GM19468 (cell line): ENCODE measurements around the gene FHIT.

Experiments used
- ATAC-seq: cut with Tn5 transposase; IDR thresholded peaks from one replicate; pipeline ENCODE4 v1.9.1; 2021; ENCODE audit warnings: mild to moderate bottlenecking, moderate library complexity, moderate number of reproducible peaks; ENCODE audit not compliant: unreplicated experiment; ENCODE audit errors: extremely low read depth

The FHIT gene

DNA sequence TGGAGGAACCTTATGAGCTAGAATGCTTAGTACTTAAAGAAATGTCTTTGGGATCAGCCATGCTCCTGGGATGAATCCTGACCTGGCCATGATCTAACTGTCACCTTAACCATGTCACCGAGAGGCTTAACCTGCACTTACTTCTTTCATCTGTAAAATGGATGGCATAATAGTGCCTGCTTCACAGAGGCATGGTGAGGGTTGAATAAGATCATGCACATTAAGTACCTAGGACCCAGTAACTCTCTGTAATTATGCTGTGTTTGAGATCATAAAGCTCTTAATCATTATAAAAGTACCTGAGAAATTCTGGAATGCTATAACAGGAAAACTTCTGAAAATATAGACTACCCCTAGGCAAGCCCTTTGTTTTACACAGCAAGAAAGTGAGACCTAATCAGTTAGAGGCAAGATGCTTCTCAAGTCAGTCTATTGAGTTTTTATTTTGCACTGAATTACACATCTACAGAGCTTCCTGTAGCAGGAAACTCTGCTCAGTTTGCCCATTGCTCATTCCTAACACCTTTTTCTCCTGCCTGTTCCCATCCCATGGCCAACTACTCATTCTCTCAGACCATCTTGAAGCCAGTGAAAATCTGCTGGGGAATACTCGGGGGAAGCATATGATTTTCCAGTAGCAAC is 1185.9 kb downstream of the FHIT start:
- ATAC-seq, result no peak

DNA sequence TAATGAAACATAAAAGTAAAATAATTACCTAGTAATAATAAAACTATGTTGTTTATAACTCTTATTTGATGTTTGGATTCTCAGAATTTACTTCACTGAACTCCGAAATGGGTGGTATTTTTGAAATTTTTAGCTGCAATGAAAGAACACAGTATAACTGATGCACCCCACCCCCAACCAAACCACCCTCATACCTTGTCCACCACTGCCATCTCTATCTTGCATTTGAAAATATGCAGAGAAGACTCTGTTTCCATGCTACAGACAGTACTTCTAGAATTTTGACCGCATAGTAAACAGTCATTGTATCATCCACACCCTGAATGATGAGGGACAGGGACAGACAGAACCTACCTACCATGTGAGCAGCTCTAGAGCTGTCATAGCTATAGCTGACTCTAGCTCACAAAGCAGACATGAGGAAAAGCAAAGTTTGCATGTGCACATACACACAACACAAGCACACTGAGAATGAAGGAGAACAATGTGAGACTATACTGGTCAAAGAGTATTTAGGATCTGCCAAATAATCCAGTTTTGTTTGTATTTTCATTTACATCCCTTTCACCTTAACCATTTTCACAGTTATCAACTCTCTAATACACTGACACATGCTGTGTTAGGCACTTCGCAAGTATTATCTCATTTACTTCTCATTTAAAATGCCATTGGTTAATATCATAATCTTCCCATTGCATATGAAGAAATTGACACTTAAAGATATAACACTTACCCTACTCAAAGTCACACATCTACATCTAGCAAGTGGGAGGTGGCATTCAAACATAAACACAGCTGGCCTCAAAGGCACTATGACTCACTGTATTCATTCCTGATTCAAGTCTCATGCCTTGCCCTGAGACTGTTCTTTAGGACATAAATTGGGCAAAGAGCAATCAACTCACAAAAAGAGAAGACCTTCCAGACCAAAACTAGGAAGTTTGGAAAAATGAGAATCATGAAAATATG is 1186.8 kb downstream of the FHIT start:
- no peak for ATAC-seq

DNA sequence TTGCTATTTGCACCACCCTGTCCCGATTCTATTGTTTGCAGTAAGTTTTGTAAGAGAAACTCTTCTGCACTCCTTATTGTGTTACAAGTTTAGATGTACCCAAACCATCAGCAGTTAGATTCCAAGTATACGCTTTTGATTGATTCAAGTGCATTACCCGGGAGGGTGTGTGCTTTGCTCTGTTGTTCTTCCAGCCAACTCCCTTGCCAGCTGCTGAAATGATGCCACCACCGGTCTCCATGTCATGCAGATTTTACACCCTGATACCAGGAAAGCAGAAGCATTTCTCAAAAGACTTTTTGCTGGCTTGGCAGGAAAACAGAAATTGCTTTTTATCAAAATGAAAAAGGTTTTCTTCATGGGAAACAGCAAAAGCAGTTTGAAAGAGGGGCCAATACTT is 1194.8 kb downstream of the FHIT start:
- ATAC-seq, result no peak

DNA sequence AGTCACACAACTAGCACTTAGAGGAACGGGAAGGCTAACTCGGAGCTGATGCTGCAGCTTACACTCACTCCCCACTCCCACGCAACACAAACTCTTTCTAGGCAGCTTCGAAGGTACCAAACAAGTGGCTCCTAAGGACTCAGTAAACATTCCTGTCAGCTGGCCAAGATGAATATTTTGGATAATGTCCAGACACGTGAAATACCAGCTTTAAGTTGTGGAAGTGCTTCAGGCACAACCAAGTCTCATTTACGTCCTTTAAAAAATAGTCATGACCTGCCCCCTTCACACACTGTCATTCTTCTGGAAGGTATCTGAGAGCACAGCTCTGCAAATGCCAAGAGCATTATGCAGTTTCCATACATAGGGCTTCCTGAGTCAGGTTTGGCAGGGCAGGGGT is 1195.5 kb downstream of the FHIT start:
- ATAC-seq, result no peak

DNA sequence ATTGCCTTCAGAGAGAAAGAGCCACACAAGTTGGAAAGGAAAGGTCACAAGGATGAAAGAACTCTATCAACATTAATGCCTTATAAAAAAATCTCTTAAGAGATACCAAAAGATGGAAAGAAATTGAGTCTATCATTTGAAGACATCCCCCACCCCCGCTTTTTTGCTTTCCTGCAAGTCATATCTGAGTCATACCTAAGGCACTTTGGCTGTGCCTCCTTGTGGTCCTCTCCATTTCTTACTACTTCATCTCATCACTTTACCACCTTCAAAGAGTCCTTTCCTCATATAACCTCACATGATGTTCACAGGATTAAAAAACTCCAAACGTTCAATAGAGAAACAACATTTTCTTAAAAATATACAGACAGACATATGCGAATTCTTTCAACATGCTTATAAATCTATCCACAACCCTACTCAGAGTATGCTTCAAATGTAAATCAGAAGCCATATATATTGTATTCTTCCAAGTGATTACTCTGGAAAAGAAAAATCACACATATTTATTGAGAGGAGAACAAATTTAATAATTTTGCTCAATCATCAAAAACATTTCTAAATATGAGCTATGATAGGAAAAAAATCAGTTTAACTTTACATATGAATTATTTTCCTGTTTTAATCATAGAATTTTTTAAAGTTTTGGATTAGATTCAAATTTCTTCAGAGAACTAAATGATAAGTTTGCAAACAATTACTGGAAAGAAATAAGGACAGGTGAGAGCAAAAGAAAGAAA is 1197.6 kb downstream of the FHIT start:
- ATAC-seq, result no peak

DNA sequence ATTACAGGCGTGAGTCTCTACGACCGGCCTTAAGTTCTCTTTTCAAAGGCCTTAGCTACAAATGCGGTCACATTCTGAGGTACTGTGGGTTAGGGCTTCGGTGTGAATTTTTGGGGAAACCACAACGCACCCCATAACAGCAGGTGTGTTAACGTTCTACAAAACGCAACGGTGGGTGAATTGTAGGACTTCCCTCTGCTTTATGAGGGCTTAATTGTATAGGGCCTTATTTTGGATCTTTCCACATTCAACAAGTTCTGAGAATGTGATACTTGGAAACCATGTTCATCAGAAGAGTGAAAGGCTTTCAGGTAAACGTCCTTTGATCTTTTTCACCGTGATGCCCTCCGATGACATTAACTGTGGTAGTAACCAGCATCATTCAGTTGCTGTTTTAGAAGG is 1202.8 kb downstream of the FHIT start:
- no peak for ATAC-seq

DNA sequence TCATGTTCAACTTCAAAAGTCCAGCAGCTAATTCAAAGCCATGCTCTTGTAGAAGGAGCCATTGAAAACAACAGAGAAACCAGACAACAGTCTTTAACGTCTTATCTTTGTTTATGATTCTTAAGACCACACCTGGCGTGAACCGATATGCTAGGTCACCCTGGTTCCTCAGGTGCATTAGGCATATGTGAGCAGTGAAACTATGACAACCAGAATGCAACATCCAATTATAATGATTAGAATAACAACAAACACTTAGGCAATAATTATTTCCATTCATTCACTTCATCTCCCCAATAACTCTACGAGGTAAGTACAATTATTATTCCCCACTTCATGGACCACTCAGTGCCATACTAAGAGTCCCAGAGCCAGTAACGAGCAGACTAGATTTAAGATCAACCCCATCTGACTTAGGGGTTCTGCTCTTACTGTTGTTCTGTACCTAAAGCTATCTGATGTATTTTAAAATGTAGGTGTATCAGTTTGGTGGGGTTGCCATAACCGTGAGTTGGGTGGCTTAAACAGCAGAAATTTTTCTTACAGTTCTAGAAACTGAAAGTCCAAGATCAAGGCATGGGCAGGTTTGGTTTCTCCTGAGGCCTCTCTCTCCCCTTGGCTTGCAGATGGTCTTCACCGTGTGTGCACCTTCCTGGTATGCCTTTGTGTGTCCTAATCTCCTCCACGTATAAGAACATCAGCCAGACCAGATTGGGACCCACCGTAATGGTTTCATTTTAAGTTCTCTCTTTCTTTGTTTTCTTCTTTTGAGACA is 1203.6 kb downstream of the FHIT start:
- ATAC-seq, result no peak

DNA sequence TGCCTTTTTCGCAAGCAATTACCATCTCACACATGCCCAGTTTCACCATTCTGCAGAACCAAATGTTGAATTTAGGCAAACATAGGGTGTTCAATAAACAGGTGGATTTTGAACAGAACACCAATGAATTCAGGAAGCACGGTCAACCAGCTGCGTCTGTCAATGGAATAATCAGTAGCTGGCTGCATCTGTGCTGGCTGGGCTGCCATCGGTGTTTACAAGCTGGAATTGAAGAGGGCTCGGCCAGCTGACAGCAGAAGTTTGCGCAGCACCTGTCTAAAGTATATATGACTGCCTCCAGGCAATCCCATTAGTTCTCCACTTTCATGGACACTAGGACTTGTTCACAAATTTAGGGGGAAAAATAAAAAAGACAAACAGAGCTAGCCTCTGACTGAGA is 1205.0 kb downstream of the FHIT start:
- no peak for ATAC-seq

DNA sequence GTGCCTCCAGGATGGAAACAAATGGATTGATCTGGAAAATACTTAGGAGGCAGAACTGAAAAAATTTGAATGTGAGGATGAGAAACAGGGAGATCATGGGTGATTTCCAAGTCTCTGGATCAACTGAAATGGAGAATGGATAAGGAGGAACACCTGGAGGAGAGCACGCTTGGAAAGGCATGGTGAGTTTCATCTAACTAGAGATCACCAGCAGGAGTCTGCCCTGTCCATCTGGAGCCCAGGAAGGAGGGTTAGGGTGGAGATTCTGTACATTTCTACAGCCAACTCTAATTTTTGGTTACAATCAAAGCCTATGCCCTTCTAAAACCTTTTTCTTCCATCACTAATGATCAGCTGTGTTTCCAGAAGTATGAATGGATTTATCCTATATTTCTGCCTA is 1205.6 kb downstream of the FHIT start:
- ATAC-seq, result no peak

DNA sequence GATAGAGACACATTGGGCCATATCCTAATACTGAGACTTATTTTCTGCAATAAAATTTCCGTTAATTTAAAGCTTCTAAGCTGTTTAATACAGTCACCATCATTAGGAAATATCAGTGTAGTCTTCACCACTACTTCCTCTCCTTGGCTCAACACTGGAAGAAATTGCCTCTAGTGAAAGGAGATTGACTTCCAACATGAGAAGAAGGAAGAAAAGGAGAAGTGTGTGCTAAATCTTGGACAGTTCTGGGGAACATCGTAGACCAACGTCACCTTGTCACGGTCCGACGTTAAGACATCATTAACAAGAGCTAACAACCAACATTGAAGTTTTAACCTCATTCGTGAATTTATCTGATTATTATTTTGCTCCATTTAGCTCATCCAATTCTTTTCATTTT is 1214.4 kb downstream of the FHIT start:
- no peak for ATAC-seq

DNA sequence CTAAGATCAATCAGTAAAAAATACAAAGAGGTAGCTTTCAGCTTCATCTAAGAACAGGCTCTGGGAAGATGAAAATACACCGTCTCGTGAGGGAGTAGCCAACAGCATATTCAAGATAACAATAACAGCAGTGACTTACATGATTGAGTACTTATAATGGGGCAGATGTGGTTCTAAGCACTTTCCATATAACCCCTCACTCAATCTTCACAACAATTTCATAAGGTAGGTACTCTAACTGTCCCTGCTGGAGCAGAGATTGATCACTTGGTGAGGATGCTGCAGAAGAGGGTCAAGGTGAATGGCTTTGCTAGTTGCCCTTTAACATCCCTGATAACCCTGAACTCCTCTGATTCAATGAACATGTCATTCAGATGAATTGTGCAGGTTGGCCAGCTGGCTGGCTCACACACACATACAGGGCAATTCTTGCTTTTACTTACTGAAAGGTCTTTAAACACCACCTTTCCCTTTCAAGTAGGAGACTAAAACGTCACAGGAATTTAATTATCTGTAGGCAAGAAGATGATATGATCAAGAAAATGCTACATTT is 1217.3 kb downstream of the FHIT start:
- ATAC-seq, result no peak

DNA sequence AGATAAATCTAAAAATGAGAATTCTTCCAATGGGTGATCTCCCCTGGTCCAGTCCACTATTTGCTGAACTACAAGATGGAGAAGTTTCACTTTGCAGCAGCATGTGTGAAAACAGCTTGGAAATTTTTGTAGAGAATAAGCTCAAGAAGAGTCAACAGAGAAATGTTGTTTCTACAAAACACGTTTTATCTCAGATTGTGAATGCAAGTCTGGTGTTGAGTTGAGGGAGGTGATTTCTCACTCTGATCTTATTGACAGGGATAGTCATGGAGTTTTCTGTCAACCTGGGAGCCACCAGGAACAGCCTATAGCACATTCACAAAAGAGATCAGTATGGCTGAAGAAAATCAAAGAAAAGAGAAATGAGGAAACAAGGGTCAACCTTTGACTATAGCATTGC is 1220.3 kb downstream of the FHIT start:
- no peak for ATAC-seq

DNA sequence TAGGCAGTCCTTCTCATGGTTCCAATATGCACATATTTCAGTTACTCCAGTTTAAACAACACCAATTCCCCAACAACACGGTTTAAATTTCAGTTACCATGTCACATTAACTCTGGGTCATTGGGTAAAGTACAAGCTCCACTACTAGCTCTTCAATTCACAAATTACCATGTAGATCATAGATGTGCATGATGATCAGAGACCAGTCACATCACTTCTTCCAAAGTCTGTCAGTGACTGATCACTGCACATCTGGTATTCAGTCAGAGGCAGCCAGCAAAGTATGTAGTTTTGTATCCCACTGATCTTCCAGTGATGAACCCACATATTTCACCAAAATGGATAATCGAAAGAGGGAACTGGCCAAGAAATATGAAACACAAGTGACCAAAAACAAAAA is 1223.0 kb downstream of the FHIT start:
- no peak for ATAC-seq

DNA sequence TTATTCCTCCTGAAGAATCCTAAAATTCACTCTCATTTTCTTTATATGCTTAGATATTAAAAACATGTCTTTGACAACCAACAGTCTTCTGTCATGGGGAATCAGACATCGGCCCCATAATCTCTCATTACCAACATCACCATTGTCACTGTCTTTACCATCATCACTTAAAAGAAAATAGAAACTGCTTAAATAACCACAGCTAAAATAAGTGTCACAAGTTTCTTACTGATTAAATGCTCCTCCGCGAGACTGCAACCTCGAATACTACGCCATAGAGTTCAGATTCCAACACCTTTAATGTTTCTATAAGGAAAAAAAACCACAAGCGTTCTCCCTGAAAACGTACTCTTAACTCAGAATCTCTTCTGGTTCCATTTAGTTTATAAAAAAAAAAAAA is 1223.9 kb downstream of the FHIT start:
- ATAC-seq, result no peak

DNA sequence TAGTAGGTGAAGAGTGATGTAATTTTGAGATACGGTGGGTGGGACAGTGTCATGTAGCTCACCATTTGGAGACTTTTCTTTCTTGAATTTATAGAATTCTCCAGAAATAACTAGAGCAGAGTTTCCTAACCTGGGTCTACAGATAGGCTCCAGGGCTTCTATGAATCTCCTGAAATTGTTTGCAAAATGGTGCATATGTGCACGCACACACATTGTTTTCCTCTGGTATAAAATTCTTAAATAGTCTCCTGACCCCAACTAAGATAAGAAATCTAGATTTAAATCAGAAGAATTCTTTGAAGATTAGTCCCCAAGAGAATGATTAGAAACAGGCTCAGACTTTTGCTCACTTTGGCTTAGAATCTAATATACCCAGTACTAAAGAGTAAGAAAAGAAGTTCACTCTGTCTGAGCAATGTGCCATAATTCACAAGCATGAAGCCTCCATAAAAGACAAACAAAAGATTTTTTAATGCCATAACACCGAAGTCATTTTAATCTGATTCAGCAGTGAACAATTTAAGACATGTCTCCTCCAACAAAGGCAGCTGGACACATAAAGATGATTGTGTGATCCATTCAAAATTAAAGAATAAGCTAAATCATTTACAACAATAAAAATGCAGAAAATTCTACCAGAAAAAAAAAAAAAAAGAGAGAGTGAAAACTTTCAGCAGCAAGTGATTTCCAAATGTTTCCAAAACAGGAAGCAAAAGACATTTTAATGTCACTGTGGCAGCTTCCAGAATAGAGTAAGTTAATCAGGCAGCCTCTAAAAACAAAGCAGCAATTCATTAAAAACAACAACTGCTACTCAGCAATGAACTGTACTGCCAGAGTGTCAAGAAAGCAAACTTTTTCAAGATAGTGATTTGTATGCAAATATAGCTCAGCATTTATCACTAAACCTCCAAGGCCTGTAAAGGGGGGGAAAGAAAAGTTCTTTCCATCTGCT is 1225.9 kb downstream of the FHIT start:
- no peak for ATAC-seq

DNA sequence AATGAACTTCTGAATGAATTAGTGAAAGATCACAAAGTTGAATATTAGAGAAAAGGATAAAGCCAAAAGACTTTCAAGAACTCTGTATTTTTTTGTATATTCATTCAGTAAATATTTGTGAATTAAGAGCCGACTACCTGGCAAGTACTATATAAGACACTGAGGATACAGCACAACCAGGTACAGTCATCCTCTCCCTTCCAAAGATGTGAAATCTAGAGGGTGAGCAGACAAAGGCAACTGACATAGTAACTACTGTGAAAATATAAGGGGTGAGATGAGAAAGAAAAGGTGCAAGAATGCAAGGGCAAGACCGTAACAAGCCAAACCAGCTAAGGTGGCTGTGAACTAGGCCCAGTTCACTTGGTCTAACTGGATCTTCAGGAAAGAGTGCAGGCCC is 1226.9 kb downstream of the FHIT start:
- ATAC-seq, result no peak

DNA sequence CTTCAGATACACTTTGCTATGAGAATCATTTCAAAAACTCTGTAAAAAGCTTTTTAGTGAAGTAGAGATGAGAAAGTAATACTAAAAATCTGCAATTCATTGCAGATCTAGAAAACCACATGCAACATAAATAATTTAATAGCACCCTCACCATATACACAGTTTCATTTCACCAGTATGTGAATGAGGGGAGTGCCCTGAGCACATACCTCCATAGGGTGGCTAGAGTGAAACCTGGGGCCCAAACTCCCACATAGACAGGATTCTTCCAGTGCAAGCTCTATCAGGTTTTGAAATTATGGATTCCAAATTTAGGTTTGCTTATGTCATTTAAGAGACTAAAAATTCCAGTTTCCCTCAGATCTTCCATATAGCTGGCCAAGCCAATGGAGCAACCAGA is 1228.1 kb downstream of the FHIT start:
- no peak for ATAC-seq

DNA sequence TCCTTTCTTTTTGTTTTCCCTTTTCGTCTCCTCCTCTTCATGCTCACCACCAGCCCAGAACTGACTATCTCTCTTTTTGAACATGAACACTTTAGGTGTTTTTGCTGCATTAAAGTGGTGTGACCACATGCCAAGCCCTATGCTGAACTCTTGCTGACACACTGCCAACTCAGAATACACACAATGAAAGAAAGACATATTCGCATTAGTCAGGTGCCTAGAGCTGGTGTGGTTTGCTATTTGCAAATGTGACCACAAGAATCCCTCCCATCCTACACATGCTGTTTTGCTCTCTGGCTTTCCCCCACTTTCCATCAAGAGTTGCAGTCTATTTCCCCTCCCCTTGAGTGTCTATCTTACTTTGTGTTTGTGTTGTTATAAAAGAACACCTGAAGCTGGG is 1233.6 kb downstream of the FHIT start:
- ATAC-seq, result no peak
